Muscle of leg (tissue), 11 donors: Measurements from ENCODE around the gene GPR137C. TPM values are rescaled to one million over a fixed set of nuclear protein-coding genes. Genes with fewer than 3 reads are reported as not detected.

Source experiments
- DNase-seq: peaks from one replicate; pipeline ENCODE4 v3.0.0; 2013
- H3K27ac ChIP-seq: one replicate; pipeline ENCODE4 v1.5.1; 2013; ENCODE audit warnings: mild to moderate bottlenecking, low read length, control low read depth
- H3K27me3 ChIP-seq: one replicate; pipeline ENCODE4 v1.6.1; 2013; ENCODE audit warnings: low read length; ENCODE audit not compliant: control insufficient read depth, insufficient read depth
- H3K36me3 ChIP-seq: one replicate; pipeline ENCODE4 v1.6.1; 2013; ENCODE audit warnings: low read length; ENCODE audit not compliant: control insufficient read depth, insufficient read depth
- H3K4me1 ChIP-seq: one replicate; pipeline ENCODE4 v1.6.1; 2013; ENCODE audit warnings: low read length; ENCODE audit not compliant: control insufficient read depth, insufficient read depth
- H3K4me3 ChIP-seq: one replicate; pipeline ENCODE4 v1.5.1; 2013; ENCODE audit warnings: low read length, control low read depth
- H3K9me3 ChIP-seq: replicated peaks from 2 replicates; pipeline ENCODE4 v1.6.1; 2013; ENCODE audit warnings: low read depth, low read length; ENCODE audit not compliant: control insufficient read depth
- WGBS: methylation state at CpG from one replicate; pipeline ENCODE4 v1.1.5; 2013; ENCODE audit warnings: missing lambda C conversion rate; ENCODE audit not compliant: insufficient coverage; 5-methylcytosine and 5-hydroxymethylcytosine counted together
- polyA plus RNA-seq, 8 donors: library from polyadenylated mRNA; unstranded; fragments of 120-200 nt; gene quantifications; one replicate each; pipeline versions ENCODE4 v1.2.1 to v1.2.3, GENCODE V29; 2013; ENCODE audit warnings: inconsistent platforms in 1 of 8, low replicate concordance in 1 of 8; ENCODE audit not compliant: insufficient read length in 8 of 8, insufficient read depth in 1 of 8
- total RNA-seq: library from RNA; stranded (reverse); fragments of 120-200 nt; gene quantifications from one replicate; pipeline ENCODE4 v1.2.4, GENCODE V29; 2013

Gene GPR137C
- total and polyA plus RNA-seq, 9 donors = 1.8 to 4.5 (median 3.3) TPM

- Histone ChIP-seq H3K27ac (no peak overlapping the region), H3K27me3 (no peaks in the 10 kb centered on the region)
- WGBS = 78% methylated on average over 1 of the region's 1 CpG
Measured at GRCh38 chr14:52602131-52602530, 49.5 kb downstream of the GPR137C start.

GRCh38 chr14:52607061-52607460 is 54.4 kb downstream of the GPR137C start:
- Histone ChIP-seq H3K4me3 (no peak overlapping the region), H3K9me3 (peaks cover 4% of the 10 kb centered on the region), H3K27ac (no peak overlapping the region), H3K4me1 (no peaks in the 10 kb centered on the region), H3K27me3 (no peaks in the 10 kb centered on the region), H3K36me3 (no peaks in the 10 kb centered on the region)
- WGBS = no CpG with 5 or more reads among the region's 1 CpG
- no peak for DNase-seq

More at GRCh38 chr14:52602131-52602530, 49.5 kb downstream of the GPR137C start:
- no peak for DNase-seq
- Histone ChIP-seq H3K36me3 (no peaks in the 10 kb centered on the region), H3K9me3 (peaks cover 4% of the 10 kb centered on the region), H3K4me1 (no peaks in the 10 kb centered on the region), H3K4me3 (no peak overlapping the region)

- Histone ChIP-seq H3K9me3 (peaks cover 2% of the 10 kb centered on the region), H3K27ac (no peak overlapping the region), H3K4me3 (no peak overlapping the region), H3K4me1 (no peaks in the 10 kb centered on the region), H3K36me3 (no peaks in the 10 kb centered on the region), H3K27me3 (no peaks in the 10 kb centered on the region)
- DNase-seq = no peak
- 94% methylated on average over 3 of the region's 5 CpGs for WGBS
Measured at GRCh38 chr14:52609445-52610044, 56.9 kb downstream of the GPR137C start.

- H3K4me3 ChIP-seq = no peak overlapping the region
- DNase-seq = no peak
- no peaks in the 10 kb centered on the region for H3K36me3 ChIP-seq
- no peaks in the 10 kb centered on the region for H3K9me3 ChIP-seq
- WGBS = no CpG with 5 or more reads among the region's 2 CpGs
- H3K27me3 ChIP-seq = no peaks in the 10 kb centered on the region
- no peaks in the 10 kb centered on the region for H3K4me1 ChIP-seq
- H3K27ac ChIP-seq = no peak overlapping the region
Measured at GRCh38 chr14:52610187-52610586, 57.6 kb downstream of the GPR137C start.

- H3K9me3 ChIP-seq = no peaks in the 10 kb centered on the region
- no peaks in the 10 kb centered on the region for H3K4me1 ChIP-seq
- H3K36me3 ChIP-seq = no peaks in the 10 kb centered on the region
- H3K27ac ChIP-seq = no peak overlapping the region
- DNase-seq = no peak
- H3K27me3 ChIP-seq = no peaks in the 10 kb centered on the region
- WGBS = no CpG with 5 or more reads among the region's 3 CpGs
- H3K4me3 ChIP-seq = no peak overlapping the region
Measured at GRCh38 chr14:52618602-52619001, 66.0 kb downstream of the GPR137C start.

GRCh38 chr14:52619687-52620086 is 67.1 kb downstream of the GPR137C start:
- H3K27ac ChIP-seq = no peak overlapping the region
- H3K4me3 ChIP-seq = no peak overlapping the region
- H3K36me3 ChIP-seq = no peaks in the 10 kb centered on the region
- H3K9me3 ChIP-seq = no peaks in the 10 kb centered on the region
- WGBS = no CpG with 5 or more reads among the region's 1 CpG
- H3K27me3 ChIP-seq = no peaks in the 10 kb centered on the region
- DNase-seq = no peak
- no peaks in the 10 kb centered on the region for H3K4me1 ChIP-seq

- DNase-seq = no peak
- H3K4me3 ChIP-seq = no peak overlapping the region
- 96% methylated on average over 2 of the region's 4 CpGs for WGBS
- peaks cover 3% of the 10 kb centered on the region for H3K36me3 ChIP-seq
- H3K4me1 ChIP-seq = no peaks in the 10 kb centered on the region
- H3K27ac ChIP-seq = no peak overlapping the region
- H3K9me3 ChIP-seq = peaks cover 2% of the 10 kb centered on the region
- no peaks in the 10 kb centered on the region for H3K27me3 ChIP-seq
Measured at GRCh38 chr14:52640137-52640536, 87.5 kb downstream of the GPR137C start.

- H3K4me3 ChIP-seq = no peak overlapping the region
- no CpG with 5 or more reads among the region's 1 CpG for WGBS
- H3K27ac ChIP-seq = no peak overlapping the region
- H3K27me3 ChIP-seq = no peaks in the 10 kb centered on the region
- H3K9me3 ChIP-seq = peaks cover 2% of the 10 kb centered on the region
- no peak for DNase-seq
- no peaks in the 10 kb centered on the region for H3K4me1 ChIP-seq
- peaks cover 6% of the 10 kb centered on the region for H3K36me3 ChIP-seq
Measured at GRCh38 chr14:52641745-52642144, 89.1 kb downstream of the GPR137C start.

- no CpG with 5 or more reads among the region's 1 CpG for WGBS
- no peaks in the 10 kb centered on the region for H3K27me3 ChIP-seq
- DNase-seq = no peak
- no peaks in the 10 kb centered on the region for H3K9me3 ChIP-seq
- H3K27ac ChIP-seq = no peak overlapping the region
- H3K4me3 ChIP-seq = no peak overlapping the region
- no peaks in the 10 kb centered on the region for H3K4me1 ChIP-seq
- peaks cover 9% of the 10 kb centered on the region for H3K36me3 ChIP-seq
Measured at GRCh38 chr14:52649511-52649910, 96.9 kb downstream of the GPR137C start.

- no peak overlapping the region for H3K4me3 ChIP-seq
- 93% methylated on average over 3 of the region's 6 CpGs for WGBS
- H3K4me1 ChIP-seq = no peaks in the 10 kb centered on the region
- no peak overlapping the region for H3K27ac ChIP-seq
- peaks cover 6% of the 10 kb centered on the region for H3K36me3 ChIP-seq
- no peaks in the 10 kb centered on the region for H3K9me3 ChIP-seq
- no peaks in the 10 kb centered on the region for H3K27me3 ChIP-seq
- DNase-seq = peak; percentile 10
Measured at GRCh38 chr14:52650774-52651173, 98.1 kb downstream of the GPR137C start.

GRCh38 chr14:52656905-52657304 is 104.3 kb downstream of the GPR137C start:
- DNase-seq = no peak
- H3K36me3 ChIP-seq = peaks cover 7% of the 10 kb centered on the region
- H3K27ac ChIP-seq = no peak overlapping the region
- H3K27me3 ChIP-seq = no peaks in the 10 kb centered on the region
- H3K4me1 ChIP-seq = no peaks in the 10 kb centered on the region
- no peaks in the 10 kb centered on the region for H3K9me3 ChIP-seq
- H3K4me3 ChIP-seq = no peak overlapping the region
